ENCODE results near the gene ARHGAP25. TPM values are rescaled to one million over a fixed set of nuclear protein-coding genes. Genes with fewer than 3 reads are reported as not detected.

The ARHGAP25 gene
- polyA plus RNA-seq, 3 donors = 20.8 to 56.8 (median 36.3) TPM

GRCh38 chr2:68710756-68711155, 23.9 kb upstream of the ARHGAP25 start:
- H3K4me3 Mint-ChIP-seq = no peak overlapping the region
- intact Hi-C loops (cut with micrococcal nuclease) = no loop called here
- Histone ChIP-seq H3K9me3 (replicated peaks in 1 of 2; ENCODE audit: control insufficient read depth in 1 of 2, insufficient read depth in 1 of 2, low read length in 2 of 2) (no peaks in the 10 kb centered on the region), H3K27me3 (ENCODE audit: control insufficient read depth in 2 of 2, insufficient read depth in 2 of 2, low read length in 2 of 2) (no peaks in the 10 kb centered on the region), H3K9ac (ENCODE audit: insufficient read depth, low read length, poor library complexity, severe bottlenecking) (no peak overlapping the region), H2AFZ (ENCODE audit: insufficient read depth, low read depth, low read length, poor library complexity, severe bottlenecking) (no peak overlapping the region), H3K4me2 (replicated peaks; ENCODE audit: extremely low read depth, low read length, poor library complexity, severe bottlenecking) (no peak overlapping the region), H3K4me1 (ENCODE audit: control insufficient read depth in 1 of 2, insufficient read depth in 2 of 2, low read length in 2 of 2) (peaks cover 25 to 33% of the 10 kb centered on the region in 2 donors), H3K4me3 (replicated peaks in 1 of 3; ENCODE audit: low read depth in 2 of 3, low read length in 3 of 3) (no peak overlapping the region), H3K79me2 (ENCODE audit: insufficient read depth, low read length) (no peaks in the 10 kb centered on the region), H4K20me1 (ENCODE audit: insufficient read depth, low read length) (no peaks in the 10 kb centered on the region), H3K36me3 (replicated peaks in 1 of 2; ENCODE audit: control insufficient read depth in 1 of 2, insufficient read depth in 2 of 2, low read length in 2 of 2) (no peaks in the 10 kb centered on the region), H3K27ac (ENCODE audit: low read depth in 1 of 2, low read length in 2 of 2) (no peak overlapping the region)
- peaks cover 0 to 2% (median 0%) of the 10 kb centered on the region in 7 donors for H3K9me3 Mint-ChIP-seq
- peak overlapping the region in 5 of 7 donors; percentile 6 to 76 (median 33) for H3K27ac Mint-ChIP-seq
- WGBS (ENCODE audit: insufficient coverage) = no CpG with 5 or more reads among the region's 1 CpG
- no peak for TF ChIP-seq CTCF (IDR thresholded peaks at IDR 0.05)
- peaks cover 38% of the 10 kb centered on the region for H3K4me1 Mint-ChIP-seq
- H3K27me3 Mint-ChIP-seq (ENCODE audit: low read depth in 3 of 3) = no peaks in the 10 kb centered on the region
- H3K36me3 Mint-ChIP-seq = peaks cover 0 to 4% of the 10 kb centered on the region in 2 donors
- DNase-seq = no peak

GRCh38 chr2:68714866-68715265, 19.7 kb upstream of the ARHGAP25 start:
- WGBS (ENCODE audit: insufficient coverage) = 0% methylated on average over 2 of the region's 3 CpGs
- Histone ChIP-seq H3K4me2 (replicated peaks; ENCODE audit: extremely low read depth, low read length, poor library complexity, severe bottlenecking) (peak overlapping the region; percentile 60), H3K9me3 (replicated peaks in 1 of 2; ENCODE audit: control insufficient read depth in 1 of 2, insufficient read depth in 1 of 2, low read length in 2 of 2) (no peaks in the 10 kb centered on the region), H3K9ac (ENCODE audit: insufficient read depth, low read length, poor library complexity, severe bottlenecking) (peak overlapping the region; percentile 17), H4K20me1 (ENCODE audit: insufficient read depth, low read length) (no peaks in the 10 kb centered on the region), H3K27me3 (ENCODE audit: control insufficient read depth in 2 of 2, insufficient read depth in 2 of 2, low read length in 2 of 2) (no peaks in the 10 kb centered on the region), H2AFZ (ENCODE audit: insufficient read depth, low read depth, low read length, poor library complexity, severe bottlenecking) (no peak overlapping the region), H3K79me2 (ENCODE audit: insufficient read depth, low read length) (no peaks in the 10 kb centered on the region), H3K36me3 (replicated peaks in 1 of 2; ENCODE audit: control insufficient read depth in 1 of 2, insufficient read depth in 2 of 2, low read length in 2 of 2) (no peaks in the 10 kb centered on the region), H3K4me3 (replicated peaks in 1 of 3; ENCODE audit: low read depth in 2 of 3, low read length in 3 of 3) (peak overlapping the region in 1 of 3 experiments; percentile 47), H3K27ac (ENCODE audit: low read depth in 1 of 2, low read length in 2 of 2) (peak overlapping the region; percentile 70 to 86), H3K4me1 (ENCODE audit: control insufficient read depth in 1 of 2, insufficient read depth in 2 of 2, low read length in 2 of 2) (peaks cover 22 to 30% of the 10 kb centered on the region in 2 donors)
- Mint-ChIP-seq H3K36me3 (peaks cover 3 to 4% of the 10 kb centered on the region in 2 donors), H3K4me3 (peak overlapping the region; percentile 12 to 76), H3K27me3 (ENCODE audit: low read depth in 3 of 3) (peaks cover 0 to 5% (median 3%) of the 10 kb centered on the region in 3 donors), H3K9me3 (peaks cover 0 to 2% (median 0%) of the 10 kb centered on the region in 7 donors), H3K27ac (peak overlapping the region; percentile 91 to 97 (median 96)), H3K4me1 (peaks cover 40% of the 10 kb centered on the region)
- TF ChIP-seq CTCF (IDR thresholded peaks at IDR 0.05) = no peak
- intact Hi-C loops (cut with micrococcal nuclease) = no loop called here
- peak; percentile 96 to 98 (median 97) for DNase-seq

All from CD14-positive monocyte (primary cell).